Neural cell (in vitro differentiated cells): ENCODE data around the gene GHRL.

Experiments
- CTCF ChIP-seq: fragments of 450-650 bp; IDR thresholded peaks from 2 replicates; pipeline ENCODE4 v1.5.1; 2014; ENCODE audit warnings: antibody characterized with exemption, mild to moderate bottlenecking, moderate library complexity; ENCODE audit not compliant: poor library complexity, severe bottlenecking
- POLR2AphosphoS5 ChIP-seq: IDR thresholded peaks from 2 replicates; pipeline ENCODE4 v1.6.1; 2012
- SMC3 ChIP-seq: fragments of 450-650 bp; conservative IDR thresholded peaks from 2 replicates; pipeline ENCODE4 v1.6.1; 2014; ENCODE audit warnings: antibody characterized with exemption, mild to moderate bottlenecking, moderate library complexity; ENCODE audit not compliant: poor library complexity
- TF ChIP-seq, protein P1 (sequence below): IDR thresholded peaks from 2 replicates; pipeline ENCODE4 v1.6.1; 2012; ENCODE audit warnings: borderline replicate concordance

DNA sequence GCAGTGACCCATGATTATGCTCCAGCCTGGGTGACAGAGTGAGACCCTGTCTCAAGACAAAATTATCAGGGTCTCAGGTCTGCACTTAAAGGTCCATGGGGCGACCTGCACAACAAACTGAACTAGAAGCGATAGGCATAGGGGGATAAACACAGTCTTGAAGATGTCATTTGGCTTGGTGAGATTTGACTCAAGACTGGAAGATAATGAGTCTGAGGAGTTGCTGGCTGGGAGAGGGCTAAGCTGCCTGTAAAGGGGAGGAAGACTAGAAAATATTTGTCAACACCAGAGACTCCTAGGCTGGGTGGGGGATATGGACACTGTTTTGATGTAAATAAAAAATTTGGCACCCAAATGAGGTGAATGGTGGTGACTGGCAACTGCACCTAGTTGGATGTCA, 19.8 kb downstream of the GHRL start:
- no peak for TF ChIP-seq POLR2AphosphoS5
- TF ChIP-seq, protein P1, sequence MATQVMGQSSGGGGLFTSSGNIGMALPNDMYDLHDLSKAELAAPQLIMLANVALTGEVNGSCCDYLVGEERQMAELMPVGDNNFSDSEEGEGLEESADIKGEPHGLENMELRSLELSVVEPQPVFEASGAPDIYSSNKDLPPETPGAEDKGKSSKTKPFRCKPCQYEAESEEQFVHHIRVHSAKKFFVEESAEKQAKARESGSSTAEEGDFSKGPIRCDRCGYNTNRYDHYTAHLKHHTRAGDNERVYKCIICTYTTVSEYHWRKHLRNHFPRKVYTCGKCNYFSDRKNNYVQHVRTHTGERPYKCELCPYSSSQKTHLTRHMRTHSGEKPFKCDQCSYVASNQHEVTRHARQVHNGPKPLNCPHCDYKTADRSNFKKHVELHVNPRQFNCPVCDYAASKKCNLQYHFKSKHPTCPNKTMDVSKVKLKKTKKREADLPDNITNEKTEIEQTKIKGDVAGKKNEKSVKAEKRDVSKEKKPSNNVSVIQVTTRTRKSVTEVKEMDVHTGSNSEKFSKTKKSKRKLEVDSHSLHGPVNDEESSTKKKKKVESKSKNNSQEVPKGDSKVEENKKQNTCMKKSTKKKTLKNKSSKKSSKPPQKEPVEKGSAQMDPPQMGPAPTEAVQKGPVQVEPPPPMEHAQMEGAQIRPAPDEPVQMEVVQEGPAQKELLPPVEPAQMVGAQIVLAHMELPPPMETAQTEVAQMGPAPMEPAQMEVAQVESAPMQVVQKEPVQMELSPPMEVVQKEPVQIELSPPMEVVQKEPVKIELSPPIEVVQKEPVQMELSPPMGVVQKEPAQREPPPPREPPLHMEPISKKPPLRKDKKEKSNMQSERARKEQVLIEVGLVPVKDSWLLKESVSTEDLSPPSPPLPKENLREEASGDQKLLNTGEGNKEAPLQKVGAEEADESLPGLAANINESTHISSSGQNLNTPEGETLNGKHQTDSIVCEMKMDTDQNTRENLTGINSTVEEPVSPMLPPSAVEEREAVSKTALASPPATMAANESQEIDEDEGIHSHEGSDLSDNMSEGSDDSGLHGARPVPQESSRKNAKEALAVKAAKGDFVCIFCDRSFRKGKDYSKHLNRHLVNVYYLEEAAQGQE: no peak
- TF ChIP-seq SMC3: no peak
- TF ChIP-seq CTCF: no peak
